HG03175 (cell line): ENCODE measurements around the gene OXNAD1.
"Not testable (repeated sequence)": the region's sequence is repeated elsewhere in the genome, so short reads cannot be mapped to it uniquely, and the experiment has no call there.

ENCODE experiments used
- ATAC-seq: cut with Tn5 transposase; IDR thresholded peaks from one replicate; pipeline ENCODE4 v1.9.1; 2021; ENCODE audit warnings: mild to moderate bottlenecking, moderate library complexity; ENCODE audit not compliant: unreplicated experiment

Gene OXNAD1

DNA sequence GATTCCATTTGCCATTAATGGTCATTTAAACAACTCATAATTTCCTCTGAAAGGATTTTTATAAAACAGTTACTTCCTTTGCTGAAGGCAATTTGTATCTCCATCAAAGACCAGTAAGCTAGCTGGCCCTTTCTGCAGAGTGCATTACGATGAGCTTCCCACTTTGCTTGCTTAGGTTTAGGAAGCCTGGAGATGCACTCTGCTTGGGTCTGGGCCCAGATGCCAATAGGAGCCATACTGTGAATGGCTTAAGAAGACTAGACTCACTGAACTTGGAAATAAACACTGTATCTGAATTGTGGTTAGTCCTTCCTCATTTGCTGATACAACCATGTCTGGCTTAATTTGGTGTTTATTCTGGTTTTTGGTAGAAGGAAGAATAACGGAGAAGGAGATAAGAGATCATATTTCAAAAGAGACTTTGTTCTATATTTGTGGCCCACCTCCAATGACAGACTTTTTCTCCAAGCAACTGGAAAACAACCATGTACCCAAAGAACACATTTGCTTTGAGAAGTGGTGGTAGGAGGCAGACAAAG lies 38.1 kb downstream of the OXNAD1 start:
- ATAC-seq: no peak

DNA sequence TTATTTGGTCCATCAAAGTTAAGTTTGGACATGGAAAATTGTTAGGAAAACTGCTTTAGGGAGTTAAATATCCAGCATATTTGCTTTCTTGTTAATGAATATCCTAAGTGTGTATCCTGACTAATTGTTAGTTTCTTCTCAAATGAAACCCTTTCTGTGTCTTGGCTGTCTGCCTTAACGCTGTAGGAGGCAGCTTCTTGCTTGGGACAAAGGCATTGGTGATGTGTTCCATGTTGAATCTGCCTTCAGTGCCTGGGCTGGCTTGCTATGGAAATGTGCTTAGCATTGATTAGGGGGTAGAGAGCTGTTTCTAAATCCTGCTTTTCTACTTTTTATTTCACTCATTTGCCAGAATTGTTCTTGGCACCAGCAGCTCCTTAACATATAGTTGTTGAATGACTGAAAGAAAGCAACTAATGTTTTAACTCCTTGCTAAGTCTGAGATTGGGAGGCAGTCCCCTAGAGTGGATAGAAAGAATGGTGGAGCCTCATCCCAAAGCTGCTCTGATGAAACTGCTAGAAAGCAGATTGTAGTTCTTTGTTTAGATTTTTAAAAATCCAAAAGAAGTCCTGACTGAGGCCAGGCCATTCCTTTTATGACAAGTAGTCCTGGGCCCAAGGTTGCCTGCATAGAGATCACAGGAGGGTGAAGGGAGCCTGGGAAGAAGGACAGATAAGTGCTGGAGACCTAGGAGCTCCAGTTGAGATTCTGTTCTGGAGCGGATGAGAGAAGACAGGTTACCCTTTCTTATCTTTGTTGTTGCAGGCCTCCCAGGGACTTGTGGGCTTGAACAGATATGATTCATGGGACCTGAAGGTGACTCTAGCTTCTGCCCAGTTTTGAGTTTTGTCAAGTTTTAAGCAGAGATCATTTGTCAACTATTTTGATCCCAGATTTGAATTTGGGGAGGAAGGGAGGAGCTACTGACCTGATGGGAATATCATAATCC lies 39.3 kb downstream of the OXNAD1 start:
- ATAC-seq: no peak

DNA sequence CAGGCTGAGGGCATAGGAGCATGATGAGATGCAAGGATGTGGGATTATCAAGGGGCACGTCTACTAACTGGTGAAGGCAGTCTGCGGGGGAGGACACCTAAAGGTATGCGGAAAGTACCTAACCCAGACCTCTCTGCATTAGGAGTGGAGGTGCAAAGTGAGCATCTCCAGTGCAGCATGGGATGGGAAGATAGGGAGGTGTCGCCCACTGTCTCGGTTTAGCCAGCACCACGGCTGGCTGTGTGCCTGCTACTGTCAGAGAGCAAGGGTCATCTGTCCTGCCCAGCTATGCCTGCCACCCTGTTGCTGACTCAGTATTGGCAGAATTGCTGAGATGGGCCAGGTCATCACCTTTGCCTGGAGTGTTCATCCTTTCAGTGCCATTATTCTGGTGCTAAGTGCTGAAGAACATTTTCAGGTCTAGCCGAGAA lies 40.1 kb downstream of the OXNAD1 start:
- ATAC-seq: no peak

DNA sequence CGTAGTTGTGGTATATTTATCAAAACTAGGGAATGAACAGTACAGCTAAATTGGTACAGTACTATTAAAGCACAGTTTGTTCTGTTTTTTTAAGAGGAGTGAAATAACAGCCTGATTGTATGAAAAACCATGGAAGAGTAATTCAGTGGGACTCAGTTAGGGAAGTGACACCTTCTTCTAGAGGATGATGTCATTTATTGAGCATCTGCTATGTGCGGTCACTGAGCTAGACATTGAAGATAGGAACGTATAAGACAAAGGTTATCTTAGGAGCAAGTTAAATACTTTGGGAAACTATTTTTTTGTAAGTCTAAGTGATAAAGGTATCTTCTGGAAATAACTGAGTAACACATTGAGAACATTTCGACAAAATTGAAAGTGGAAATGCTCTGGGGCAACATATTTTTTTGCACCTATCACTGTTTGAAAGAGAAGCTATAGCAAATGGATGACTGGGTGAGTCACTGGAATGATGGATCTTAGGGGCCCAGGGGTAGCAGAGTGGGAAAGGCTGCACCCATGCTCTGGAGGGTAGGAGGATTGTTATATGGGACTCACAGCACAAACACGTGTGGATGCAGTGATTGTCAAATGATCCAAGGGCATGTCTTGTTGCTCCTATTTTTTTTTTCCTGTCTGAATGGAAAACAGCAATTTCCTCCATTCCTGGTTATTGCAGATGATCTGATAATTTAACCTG lies 43.0 kb downstream of the OXNAD1 start:
- ATAC-seq: no peak

DNA sequence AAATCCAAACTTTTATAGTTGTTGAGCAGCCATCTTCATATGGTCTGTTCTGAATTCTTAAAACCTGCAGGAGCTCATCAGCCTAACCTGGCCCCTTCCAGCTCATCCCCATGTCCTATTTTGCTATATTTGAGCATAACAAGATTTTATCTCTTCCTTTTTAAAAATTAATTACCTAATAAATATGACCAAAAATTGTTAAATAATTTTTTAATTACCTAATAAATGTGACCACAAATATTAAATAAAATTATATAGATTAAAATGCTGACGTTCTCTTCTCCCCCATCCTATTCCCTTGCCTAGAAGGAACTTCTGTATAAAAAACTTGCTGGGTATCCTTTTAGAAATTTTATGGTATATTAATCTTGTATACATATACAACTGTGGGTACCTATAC lies 43.7 kb downstream of the OXNAD1 start:
- ATAC-seq: no peak

DNA sequence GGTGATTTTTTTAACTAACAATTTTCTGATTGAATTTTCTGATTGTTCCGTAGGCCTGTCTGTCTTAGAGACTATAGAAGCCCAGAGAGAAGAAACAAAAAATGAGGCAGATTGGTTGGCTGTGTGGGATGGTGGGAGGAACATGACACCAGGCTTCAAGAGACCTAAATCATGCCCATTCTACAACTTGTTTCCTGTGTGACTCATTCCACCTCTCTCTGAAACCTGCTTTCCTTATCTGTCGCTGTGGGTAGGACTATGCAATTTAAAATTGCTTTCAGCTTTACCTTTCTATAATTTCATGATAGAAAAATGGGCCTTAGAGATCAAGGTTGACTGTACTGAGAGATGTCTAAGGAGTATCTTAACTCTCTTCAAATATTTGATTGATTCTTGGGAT lies 44.5 kb downstream of the OXNAD1 start:
- ATAC-seq: peak; percentile 91

DNA sequence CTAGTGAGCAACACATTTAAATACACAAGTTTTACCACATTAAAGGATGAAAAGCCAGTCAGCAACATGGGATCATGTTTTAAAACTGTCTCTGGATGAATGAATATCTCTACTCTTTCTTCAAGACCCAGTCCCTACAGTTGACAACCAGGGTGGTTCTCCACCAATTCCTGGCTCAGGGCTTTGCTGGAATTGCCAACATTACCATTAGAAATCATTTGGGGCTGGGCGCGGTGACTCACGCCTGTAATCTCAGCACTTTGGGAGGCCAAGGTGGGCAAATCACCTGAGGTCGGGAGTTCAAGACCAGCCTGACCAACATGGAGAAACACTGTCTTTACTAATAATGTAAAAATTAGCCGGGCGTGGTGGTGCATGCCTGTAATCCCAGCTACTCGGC lies 45.5 kb downstream of the OXNAD1 start:
- not testable (repeated sequence) for ATAC-seq

DNA sequence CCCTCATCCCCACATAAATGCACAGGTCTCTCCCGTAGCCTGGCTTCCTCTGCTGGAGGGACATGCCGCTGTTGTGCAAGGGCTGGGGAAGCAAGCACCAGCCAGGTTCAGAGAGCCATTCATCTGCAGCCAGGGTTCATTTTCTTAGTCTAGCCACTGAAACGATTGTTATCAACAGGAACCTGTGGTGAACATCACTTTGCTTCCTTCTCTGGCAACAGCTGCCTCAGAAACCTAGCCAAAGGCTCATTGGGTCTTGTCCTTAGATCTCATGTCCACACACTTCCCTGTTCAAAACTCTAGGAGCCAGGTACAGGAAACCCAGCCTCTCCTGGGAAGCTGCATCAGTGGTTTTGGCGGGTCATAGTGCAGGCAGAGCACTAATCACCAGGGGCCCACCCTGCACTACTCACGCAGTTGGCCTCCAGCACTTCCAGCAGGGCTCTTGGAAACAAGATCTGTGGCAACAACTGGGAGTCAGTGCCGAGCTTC lies 47.0 kb downstream of the OXNAD1 start:
- ATAC-seq: peak; percentile 51

DNA sequence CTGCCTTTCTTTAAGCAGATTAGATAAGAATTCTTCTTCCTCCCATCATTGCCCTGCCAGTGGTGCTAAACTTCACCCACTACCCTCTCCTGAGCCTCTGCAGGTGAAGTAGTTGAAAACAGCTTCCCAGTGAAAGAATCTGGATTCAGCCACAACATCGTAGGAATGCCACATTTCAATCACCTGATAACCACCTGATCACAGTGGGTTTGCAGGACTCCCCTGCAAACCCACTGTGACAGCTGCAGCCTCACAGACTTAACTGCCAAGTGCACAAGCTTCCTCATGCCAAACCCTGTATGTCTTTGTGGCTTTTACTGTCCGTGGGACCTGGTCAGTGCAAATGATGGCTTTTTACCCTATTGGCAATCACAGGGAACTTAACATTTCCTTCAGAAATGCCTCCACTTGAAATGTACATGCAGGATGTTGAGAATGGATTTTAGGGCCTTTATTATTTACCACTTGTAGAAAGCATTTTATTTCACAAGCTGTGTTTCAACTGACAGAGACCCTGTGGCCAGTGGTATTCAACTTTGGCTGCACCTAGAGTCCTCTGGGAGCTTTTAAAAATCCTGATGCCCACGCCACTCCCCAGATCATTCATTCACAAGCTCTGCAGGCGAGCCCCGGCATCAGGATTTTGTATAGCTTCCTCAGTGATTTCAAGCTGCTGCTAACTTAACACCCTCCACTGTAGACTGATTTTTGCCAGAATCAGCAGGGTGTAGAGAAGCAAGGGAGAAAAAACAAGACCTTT lies 49.1 kb downstream of the OXNAD1 start:
- no peak for ATAC-seq

DNA sequence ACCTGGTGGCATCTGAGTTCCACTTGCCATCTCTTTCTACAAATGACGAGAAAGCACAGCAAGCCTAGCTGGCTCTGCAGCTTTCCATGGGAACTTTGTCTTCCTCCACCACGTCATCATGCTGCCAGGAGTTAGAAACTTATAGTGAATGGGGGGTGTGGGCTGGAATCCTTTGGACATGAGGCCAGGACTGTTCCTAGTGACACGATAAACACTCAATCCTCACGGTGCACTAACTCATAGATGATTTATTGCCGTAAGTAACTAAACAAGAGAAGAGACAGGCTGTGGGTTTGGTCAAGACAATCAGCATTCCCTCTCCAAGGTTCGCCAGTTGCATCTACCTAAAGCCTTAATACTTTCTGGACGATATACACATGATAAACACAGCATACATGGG lies 50.6 kb downstream of the OXNAD1 start:
- ATAC-seq: no peak

DNA sequence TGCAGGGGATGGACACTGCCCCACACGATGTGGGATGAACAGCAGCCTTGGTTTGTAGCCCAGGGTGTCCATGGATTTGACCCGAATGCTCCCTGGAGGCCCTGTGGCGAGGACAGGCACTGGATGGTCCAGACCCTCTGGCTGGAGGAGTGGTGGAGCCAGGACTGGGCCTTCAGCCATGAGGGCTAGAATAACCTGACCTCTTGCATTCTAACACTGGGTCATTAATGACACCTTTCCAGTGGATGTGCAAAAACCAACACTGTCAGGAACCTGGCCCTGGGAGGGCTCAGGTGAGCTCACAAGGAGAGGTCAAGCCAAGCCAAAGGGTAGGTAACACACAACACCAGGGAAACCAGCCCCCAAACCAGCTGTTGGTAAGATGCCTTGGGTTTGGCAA lies 51.4 kb downstream of the OXNAD1 start:
- no peak for ATAC-seq

DNA sequence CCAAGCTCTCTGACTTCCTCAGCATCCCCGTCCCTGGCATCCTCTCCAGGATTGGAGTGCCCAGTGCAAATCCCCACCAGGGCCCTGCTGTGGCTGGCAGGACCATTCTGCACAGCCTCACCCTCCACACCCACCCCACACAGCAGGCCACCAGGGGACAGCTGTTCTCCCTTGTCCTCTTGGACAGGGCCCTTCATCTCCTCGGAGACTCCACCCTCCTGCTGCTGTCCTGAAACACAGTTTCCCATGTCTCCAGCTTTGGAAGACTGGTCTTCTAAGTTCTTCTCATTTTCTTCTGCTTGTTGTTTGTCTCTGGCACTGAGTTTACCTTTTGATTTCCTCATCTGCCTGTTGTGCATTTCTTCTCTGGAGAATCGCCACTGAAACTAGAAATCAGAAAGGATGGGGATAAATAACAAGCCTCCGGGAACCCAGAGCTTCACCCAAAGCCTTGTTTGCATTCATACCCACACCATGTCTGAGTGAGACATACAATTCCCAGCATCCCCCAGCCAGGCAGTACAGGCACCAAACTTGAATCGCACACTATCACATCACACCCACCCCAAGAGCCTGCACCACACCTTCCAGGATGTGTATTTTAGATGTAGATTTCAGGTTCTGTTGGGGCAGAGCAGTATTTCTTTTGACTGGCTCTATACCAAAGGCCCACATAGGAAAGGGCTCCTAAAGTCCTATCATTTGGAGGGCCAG lies 52.0 kb downstream of the OXNAD1 start:
- ATAC-seq: no peak

DNA sequence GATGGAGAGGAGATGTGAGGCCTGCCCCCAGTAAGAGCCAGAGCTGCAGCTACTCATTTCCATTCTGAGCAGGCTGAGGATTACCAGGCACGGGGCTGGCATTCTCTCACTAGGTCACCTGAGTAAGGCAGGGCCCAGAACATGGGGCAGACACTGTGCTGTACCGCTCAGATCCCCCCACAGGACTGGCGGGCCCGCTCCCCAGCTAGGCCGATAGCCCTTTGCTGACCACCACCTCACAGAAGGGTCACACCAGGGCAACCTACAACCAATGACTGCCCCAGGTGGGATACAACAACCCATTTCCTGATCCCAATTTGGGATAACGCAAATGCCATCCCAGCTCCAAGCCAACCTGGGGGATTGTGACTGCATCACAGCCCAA lies 52.5 kb downstream of the OXNAD1 start:
- no peak for ATAC-seq

DNA sequence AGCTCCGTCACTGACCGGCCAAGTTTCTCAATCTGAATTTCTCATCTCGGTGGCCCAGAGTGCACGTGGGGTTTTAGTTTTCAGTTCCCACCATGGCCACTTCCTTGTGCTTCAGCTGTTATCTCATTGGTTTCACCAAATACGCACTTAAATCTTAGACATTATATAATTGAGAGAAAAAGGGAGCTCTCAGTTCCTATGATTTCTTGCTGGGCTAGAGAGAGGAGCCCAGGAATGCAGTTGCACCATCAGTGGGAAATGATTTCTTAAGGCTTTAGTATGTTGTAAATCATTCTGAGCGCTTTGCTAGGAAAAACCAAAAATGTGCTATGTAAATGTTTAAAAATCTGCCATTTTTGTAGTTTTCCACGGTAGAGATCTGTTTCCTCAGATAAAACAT lies 53.2 kb downstream of the OXNAD1 start:
- no peak for ATAC-seq

DNA sequence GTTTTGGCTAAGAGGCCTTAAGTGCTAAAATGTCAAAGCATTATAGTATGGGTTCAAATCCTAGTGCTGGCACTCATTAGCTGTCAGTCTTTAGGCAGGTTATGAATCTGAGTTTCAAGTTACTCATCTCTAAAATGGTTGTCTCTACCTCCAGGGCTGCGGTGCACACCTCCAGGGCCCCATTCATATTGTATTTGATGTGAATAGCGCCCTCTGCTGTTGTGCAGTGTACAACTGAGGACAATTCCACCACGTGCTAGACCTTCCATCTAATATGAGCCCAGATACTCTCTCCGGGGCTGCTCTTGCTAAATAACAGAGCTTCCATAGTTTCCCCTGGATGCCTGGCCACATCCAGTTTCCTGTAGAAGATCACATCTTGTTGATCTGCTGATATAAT lies 54.3 kb downstream of the OXNAD1 start:
- ATAC-seq: no peak

DNA sequence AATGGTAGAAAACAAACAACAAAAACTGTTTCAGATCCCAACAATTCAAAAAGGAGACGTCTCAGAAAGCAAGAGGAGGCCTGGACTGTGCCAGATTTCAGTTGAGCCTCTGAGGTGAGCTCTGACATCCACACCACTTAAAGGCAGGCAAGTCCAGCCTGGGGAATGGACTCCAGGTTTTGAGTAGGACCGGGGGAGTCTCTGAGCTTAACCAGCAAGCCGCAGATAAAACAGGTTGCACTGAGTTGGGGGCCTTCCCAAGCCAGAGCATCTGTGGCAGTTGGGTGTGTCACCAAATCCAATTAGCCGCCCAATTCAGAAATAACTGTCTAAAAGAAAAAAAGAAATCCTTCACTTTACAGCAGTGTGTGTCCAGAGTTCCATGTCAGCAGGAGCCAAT lies 54.7 kb downstream of the OXNAD1 start:
- no peak for ATAC-seq

DNA sequence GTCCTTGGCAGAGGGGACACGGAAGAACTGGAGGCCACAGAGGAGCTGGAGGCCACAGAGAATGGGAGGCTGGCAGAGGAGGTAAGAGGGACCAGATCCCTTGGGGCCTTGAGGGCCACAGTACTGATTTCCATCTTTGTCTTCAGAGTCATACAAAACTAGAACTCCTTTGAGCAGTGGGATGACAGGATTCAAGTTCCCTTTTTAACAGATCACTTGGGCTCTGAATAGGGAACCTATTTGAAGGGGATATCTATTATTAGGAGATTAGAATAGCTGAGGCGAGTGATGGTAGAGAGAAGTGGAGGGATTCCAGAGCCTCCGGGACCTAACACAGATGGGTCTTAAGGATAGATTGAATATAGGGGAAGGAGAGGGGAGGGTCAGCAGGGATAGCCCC lies 55.7 kb downstream of the OXNAD1 start:
- no peak for ATAC-seq

DNA sequence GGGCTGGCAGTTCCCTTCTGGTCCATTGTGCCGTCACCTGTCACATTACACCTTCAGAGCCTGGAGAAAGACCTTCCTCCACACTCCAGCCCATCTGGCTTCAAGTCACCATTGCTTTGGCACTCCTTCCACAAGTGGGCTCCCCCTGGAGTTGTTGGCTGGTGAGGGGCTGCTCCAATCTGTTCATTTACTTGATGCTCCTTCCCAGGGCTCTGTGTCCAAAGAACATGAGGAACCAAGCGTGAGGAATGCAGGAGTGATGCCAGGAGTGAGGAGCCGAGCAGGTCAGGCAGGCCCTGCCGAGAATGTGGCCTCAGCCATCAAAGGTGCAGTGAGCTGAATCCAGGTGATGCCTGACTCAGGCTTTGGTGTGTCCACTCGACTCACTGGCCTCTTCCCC lies 57.2 kb downstream of the OXNAD1 start:
- ATAC-seq: no peak

DNA sequence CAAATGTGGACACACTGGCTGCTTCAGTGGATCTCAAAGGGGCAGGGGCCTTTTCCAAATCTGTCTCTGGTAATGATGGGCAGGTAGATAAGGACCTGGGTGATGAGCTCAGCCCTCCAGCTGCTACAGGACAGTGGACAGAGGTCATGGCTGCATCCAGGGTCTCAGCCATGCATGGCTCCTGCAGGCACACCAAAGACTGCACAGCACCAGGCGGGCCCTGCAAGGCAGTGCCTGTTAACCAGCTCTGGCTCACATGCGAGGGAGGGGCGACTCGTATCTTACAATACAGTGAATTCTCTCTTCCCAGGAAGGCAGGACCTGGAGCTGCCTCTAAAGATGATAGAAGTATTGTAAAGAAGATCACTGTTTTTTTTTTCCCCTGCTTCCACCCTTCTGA lies 58.7 kb downstream of the OXNAD1 start:
- no peak for ATAC-seq

DNA sequence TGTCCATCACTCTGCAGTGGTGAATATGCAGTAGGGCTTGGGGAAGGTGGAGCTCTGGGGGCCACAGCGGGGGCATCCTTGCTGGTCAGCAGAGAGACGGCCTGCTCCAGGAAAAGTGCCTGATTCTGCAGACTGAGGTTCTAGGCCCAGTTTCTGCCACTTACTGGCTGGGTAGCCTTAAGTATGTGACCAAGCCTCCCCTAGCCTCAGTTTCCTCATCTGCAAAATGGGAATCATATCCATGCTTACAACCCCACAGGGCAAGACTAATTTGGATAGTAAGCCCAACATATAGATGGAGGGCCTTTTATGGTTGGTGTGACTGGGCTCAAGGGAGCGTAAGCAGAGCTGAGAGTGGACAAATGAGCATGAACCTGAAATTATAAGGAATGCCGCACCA lies 60.8 kb downstream of the OXNAD1 start:
- no peak for ATAC-seq
